ENCODE measurements around the gene SOS2. TPM values are rescaled to one million over a fixed set of nuclear protein-coding genes. Genes with fewer than 3 reads are reported as not detected.
A peak's percentile ranks its signal among the peaks of the same experiment; 100 is the strongest.

Gene SOS2
- total and polyA plus RNA-seq, 2 donors (not counting 1 experiment from before 2014, with no cell fraction given) = 9.6 to 51.0 TPM

GRCh38 chr14:50230701-50231474 lies 490 bp downstream of the SOS2 start:
- DNase-seq (peak; percentile 65), ATAC-seq (ENCODE audit: low read depth) (peak; percentile 25)
- Mint-ChIP-seq H3K9me3 (ENCODE audit: insufficient read depth) (no peaks in the 10 kb centered on the region), H3K4me1 (peaks cover 38% of the 10 kb centered on the region), H3K27me3 (no peaks in the 10 kb centered on the region), H3K4me3 (peak overlapping the region; percentile 95), H3K27ac (peak overlapping the region; percentile 97)
- Histone ChIP-seq H3K36me3 (replicated peaks in 1 of 2; ENCODE audit: control extremely low read depth in 1 of 2, control insufficient read depth in 1 of 2, extremely low read depth in 1 of 2, insufficient read depth in 2 of 2, low read length in 1 of 2) (no peaks in the 10 kb centered on the region), H3K27me3 (replicated peaks in 1 of 4; ENCODE audit: control extremely low read depth in 1 of 4, control insufficient read depth in 3 of 4, insufficient read depth in 4 of 4, low read length in 3 of 4) (no peaks in the 10 kb centered on the region), H3K9ac (ENCODE audit: low read length) (peak overlapping the region; percentile 76), H3K9me3 (ENCODE audit: control extremely low read depth in 1 of 3, control insufficient read depth in 2 of 3, insufficient read depth in 1 of 3, low read length in 2 of 3) (peaks cover 0 to 4% (median 0%) of the 10 kb centered on the region in 3 donors), H4K20me1 (ENCODE audit: control insufficient read depth, insufficient read depth, low read length, poor library complexity, severe bottlenecking) (peaks cover 37% of the 10 kb centered on the region), H3K79me2 (ENCODE audit: control insufficient read depth, insufficient read depth, low read length) (peaks cover 44% of the 10 kb centered on the region), H3K4me1 (ENCODE audit: control insufficient read depth in 2 of 2, insufficient read depth in 2 of 2, low read length in 2 of 2) (peaks cover 15 to 19% of the 10 kb centered on the region in 2 donors), H3K4me3 (ENCODE audit: control extremely low read depth in 1 of 5, extremely low read depth in 1 of 5, insufficient read depth in 1 of 5, low read depth in 2 of 5, low read length in 4 of 5) (peak overlapping the region; percentile 76 to 94 (median 87)), H3K27ac (ENCODE audit: low read length in 2 of 2) (peak overlapping the region; percentile 83 to 88), H3K4me2 (replicated peaks; ENCODE audit: low read depth, low read length, poor library complexity, severe bottlenecking) (peak overlapping the region; percentile 79), H2AFZ (ENCODE audit: insufficient read depth, low read depth, low read length, poor library complexity, severe bottlenecking) (peak overlapping the region; percentile 86)
- under 1% methylated on average over 63 of the region's 64 CpGs for WGBS (ENCODE audit: insufficient coverage)
- TF ChIP-seq, protein P1, sequence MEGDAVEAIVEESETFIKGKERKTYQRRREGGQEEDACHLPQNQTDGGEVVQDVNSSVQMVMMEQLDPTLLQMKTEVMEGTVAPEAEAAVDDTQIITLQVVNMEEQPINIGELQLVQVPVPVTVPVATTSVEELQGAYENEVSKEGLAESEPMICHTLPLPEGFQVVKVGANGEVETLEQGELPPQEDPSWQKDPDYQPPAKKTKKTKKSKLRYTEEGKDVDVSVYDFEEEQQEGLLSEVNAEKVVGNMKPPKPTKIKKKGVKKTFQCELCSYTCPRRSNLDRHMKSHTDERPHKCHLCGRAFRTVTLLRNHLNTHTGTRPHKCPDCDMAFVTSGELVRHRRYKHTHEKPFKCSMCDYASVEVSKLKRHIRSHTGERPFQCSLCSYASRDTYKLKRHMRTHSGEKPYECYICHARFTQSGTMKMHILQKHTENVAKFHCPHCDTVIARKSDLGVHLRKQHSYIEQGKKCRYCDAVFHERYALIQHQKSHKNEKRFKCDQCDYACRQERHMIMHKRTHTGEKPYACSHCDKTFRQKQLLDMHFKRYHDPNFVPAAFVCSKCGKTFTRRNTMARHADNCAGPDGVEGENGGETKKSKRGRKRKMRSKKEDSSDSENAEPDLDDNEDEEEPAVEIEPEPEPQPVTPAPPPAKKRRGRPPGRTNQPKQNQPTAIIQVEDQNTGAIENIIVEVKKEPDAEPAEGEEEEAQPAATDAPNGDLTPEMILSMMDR (IDR thresholded peaks at IDR 0.05) = no peak
- no peak for TF ChIP-seq EZH2 (IDR thresholded peaks at IDR 0.05; ENCODE audit: borderline replicate concordance, insufficient read depth, low read depth, low read length, poor library complexity, severe bottlenecking)
- POLR2A ChIA-PET = interaction anchor here (0.6 to 1.4 kb wide), 2 partner anchors 27 to 81 kb away, joined by 3 to 4 read pairs; partner anchors contain the start of genes DMAC2L and L2HGDH
- CTCF ChIA-PET = interaction anchor here (1.0 to 2.1 kb wide), 3 partner anchors 368 to 597 kb away, joined by 3 to 5 read pairs (median 4); partner anchors contain the start of gene NEMF
- intact Hi-C loops (cut with micrococcal nuclease) = loop anchor here (1.0 to 5.0 kb wide), 11 partner anchors 29 to 634 kb away; partner anchors contain the start of genes DMAC2L, KLHDC1, L2HGDH and LRR1

GRCh38 chr14:50230401-50230700 lies 1.0 kb downstream of the SOS2 start:
- Histone ChIP-seq H3K79me2 (ENCODE audit: control insufficient read depth, insufficient read depth, low read length) (peaks cover 49% of the 10 kb centered on the region), H3K27me3 (replicated peaks in 1 of 4; ENCODE audit: control extremely low read depth in 1 of 4, control insufficient read depth in 3 of 4, insufficient read depth in 4 of 4, low read length in 3 of 4) (no peaks in the 10 kb centered on the region), H4K20me1 (ENCODE audit: control insufficient read depth, insufficient read depth, low read length, poor library complexity, severe bottlenecking) (peaks cover 37% of the 10 kb centered on the region), H3K4me3 (ENCODE audit: control extremely low read depth in 1 of 5, extremely low read depth in 1 of 5, insufficient read depth in 1 of 5, low read depth in 2 of 5, low read length in 4 of 5) (peak overlapping the region; percentile 76 to 94 (median 87)), H3K4me2 (replicated peaks; ENCODE audit: low read depth, low read length, poor library complexity, severe bottlenecking) (peak overlapping the region; percentile 79), H3K9ac (ENCODE audit: low read length) (peak overlapping the region; percentile 76), H3K9me3 (ENCODE audit: control extremely low read depth in 1 of 3, control insufficient read depth in 2 of 3, insufficient read depth in 1 of 3, low read length in 2 of 3) (no peaks in the 10 kb centered on the region), H2AFZ (ENCODE audit: insufficient read depth, low read depth, low read length, poor library complexity, severe bottlenecking) (peak overlapping the region; percentile 75), H3K4me1 (ENCODE audit: control insufficient read depth in 2 of 2, insufficient read depth in 2 of 2, low read length in 2 of 2) (peaks cover 21 to 25% of the 10 kb centered on the region in 2 donors), H3K36me3 (replicated peaks in 1 of 2; ENCODE audit: control extremely low read depth in 1 of 2, control insufficient read depth in 1 of 2, extremely low read depth in 1 of 2, insufficient read depth in 2 of 2, low read length in 1 of 2) (no peaks in the 10 kb centered on the region), H3K27ac (ENCODE audit: low read length in 2 of 2) (peak overlapping the region; percentile 83 to 88)
- DNase-seq = peak; percentile 52
- no peaks in the 10 kb centered on the region for H3K9me3 Mint-ChIP-seq (ENCODE audit: insufficient read depth)
- no peak for ATAC-seq (ENCODE audit: low read depth)
- TF ChIP-seq, protein P1 (IDR thresholded peaks at IDR 0.05) = no peak
- no peak for TF ChIP-seq EZH2 (IDR thresholded peaks at IDR 0.05; ENCODE audit: borderline replicate concordance, insufficient read depth, low read depth, low read length, poor library complexity, severe bottlenecking)
- H3K27ac Mint-ChIP-seq = peak overlapping the region; percentile 97
- POLR2A ChIA-PET = interaction anchor here (0.6 to 1.4 kb wide), 2 partner anchors 26 to 82 kb away, joined by 3 to 4 read pairs; partner anchors contain the start of genes DMAC2L and L2HGDH
- H3K4me3 Mint-ChIP-seq = peak overlapping the region; percentile 95
- WGBS (ENCODE audit: insufficient coverage) = no CpG with 5 or more reads among the region's 6 CpGs
- CTCF ChIA-PET = interaction anchor here (0.6 to 2.1 kb wide), 3 partner anchors 12 to 378 kb away, joined by 3 to 5 read pairs (median 3); partner anchors contain the start of gene NEMF
- intact Hi-C loops (cut with micrococcal nuclease) = loop anchor here (2.0 to 5.0 kb wide), 6 partner anchors 114 to 633 kb away; partner anchors contain the start of genes LRR1, MAP4K5, NEMF and VCPKMT
- H3K27me3 Mint-ChIP-seq = no peaks in the 10 kb centered on the region
- H3K4me1 Mint-ChIP-seq = peaks cover 43% of the 10 kb centered on the region
